GM23338 (cell line): ENCODE measurements around the gene RGS16. TPM values are rescaled to one million over a fixed set of nuclear protein-coding genes. Genes with fewer than 3 reads are reported as not detected.

Experiments used
- ATAC-seq: fragments of 200-7000 bp; cut with Tn5 transposase; 3 replicates; pipeline ENCODE4 v1.9.1; 2020
- DNase-seq: peaks from one replicate; pipeline ENCODE4 v3.0.0-alpha.2; 2015; ENCODE audit warnings: low spot score
- H2AFZ ChIP-seq: fragments of 200-600 bp; sonication (generic); 2 replicates; pipeline ENCODE4 v1.8.0; 2016; ENCODE audit warnings: antibody characterized with exemption, mild to moderate bottlenecking, moderate library complexity
- H3F3A ChIP-seq: fragments of 200-600 bp; sonication (generic); replicated peaks from 2 replicates; pipeline ENCODE4 v1.8.0; 2017; ENCODE audit warnings: antibody characterized with exemption, mixed run types, low read depth
- H3K27ac ChIP-seq: fragments of 200-600 bp; sonication (generic); 2 replicates; pipeline ENCODE4 v1.6.1; 2016; ENCODE audit warnings: low read depth
- H3K27me3 ChIP-seq: fragments of 200-600 bp; sonication (generic); 2 replicates; pipeline ENCODE4 v1.8.0; 2016; ENCODE audit warnings: mild to moderate bottlenecking, mixed run types, moderate library complexity; ENCODE audit not compliant: insufficient read depth
- H3K36me3 ChIP-seq: fragments of 200-600 bp; sonication (generic); 2 replicates; pipeline ENCODE4 v1.8.0; 2016; ENCODE audit warnings: mild to moderate bottlenecking; ENCODE audit not compliant: insufficient read depth
- H3K4me1 ChIP-seq: fragments of 200-600 bp; sonication (generic); 2 replicates; pipeline ENCODE4 v1.8.0; 2016; ENCODE audit warnings: mild to moderate bottlenecking, moderate library complexity; ENCODE audit not compliant: insufficient read depth
- H3K4me2 ChIP-seq: fragments of 200-600 bp; sonication (generic); 2 replicates; pipeline ENCODE4 v1.7.1; 2017; ENCODE audit warnings: mixed run types
- H3K4me3 ChIP-seq: fragments of 200-600 bp; sonication (generic); 2 replicates; pipeline ENCODE4 v1.6.1; 2016; ENCODE audit warnings: mixed run types
- H3K79me2 ChIP-seq: fragments of 200-600 bp; sonication (generic); replicated peaks from 2 replicates; pipeline ENCODE4 v1.8.0; 2017; ENCODE audit warnings: mild to moderate bottlenecking; ENCODE audit not compliant: insufficient read depth
- H3K9me2 ChIP-seq: fragments of 200-600 bp; sonication (generic); 2 replicates; pipeline ENCODE4 v1.8.0; 2017; ENCODE audit not compliant: insufficient read depth
- H4K20me1 ChIP-seq: fragments of 200-600 bp; sonication (generic); replicated peaks from 2 replicates; pipeline ENCODE4 v1.8.0; 2017; ENCODE audit warnings: mild to moderate bottlenecking; ENCODE audit not compliant: insufficient read depth
- H3K27ac Mint-ChIP-seq: 2 replicates; pipeline ENCODE4 v1.8.0; 2020; ENCODE audit warnings: inconsistent platforms, mild to moderate bottlenecking, moderate library complexity, mixed read lengths
- H3K27me3 Mint-ChIP-seq: 3 replicates; pipeline ENCODE4 v1.8.0; 2022; ENCODE audit warnings: low read depth, mild to moderate bottlenecking, moderate library complexity, mixed read lengths, inconsistent platforms; ENCODE audit not compliant: insufficient read depth, poor library complexity
- H3K36me3 Mint-ChIP-seq: 3 replicates; pipeline ENCODE4 v1.8.0; 2021; ENCODE audit warnings: low read depth, mild to moderate bottlenecking, inconsistent platforms, moderate library complexity, mixed read lengths
- H3K4me1 Mint-ChIP-seq: 3 replicates; pipeline ENCODE4 v1.8.0; 2020; ENCODE audit warnings: mild to moderate bottlenecking, inconsistent platforms, mixed read lengths
- H3K4me3 Mint-ChIP-seq: 3 replicates; pipeline ENCODE4 v1.8.0; 2021; ENCODE audit warnings: moderate library complexity, mild to moderate bottlenecking, inconsistent platforms, mixed read lengths
- H3K9me3 Mint-ChIP-seq: 3 replicates; pipeline ENCODE4 v1.8.0; 2020; ENCODE audit warnings: moderate library complexity, mild to moderate bottlenecking, inconsistent platforms, mixed read lengths
- CREB1 ChIP-seq: fragments of 250-450 bp; sonication (Bioruptor Pico); IDR thresholded peaks from 2 replicates; pipeline ENCODE4 v1.5.0; 2020; ENCODE audit warnings: low read depth, mild to moderate bottlenecking, moderate library complexity
- EZH2 ChIP-seq: fragments of 200-600 bp; sonication (generic); IDR thresholded peaks from one replicate; pipeline ENCODE4 v1.8.0; 2017; ENCODE audit warnings: antibody characterized with exemption, mild to moderate bottlenecking, low read depth; ENCODE audit not compliant: unreplicated experiment
- EZH2phosphoT487 ChIP-seq: fragments of 200-600 bp; sonication (generic); IDR thresholded peaks from one replicate; pipeline ENCODE4 v1.8.1; 2018; ENCODE audit warnings: antibody characterized with exemption; ENCODE audit not compliant: unreplicated experiment
- JUNB ChIP-seq: IDR thresholded peaks from one replicate; pipeline ENCODE4 v1.6.1; 2016; ENCODE audit warnings: antibody characterized with exemption; ENCODE audit not compliant: unreplicated experiment
- NANOG ChIP-seq: IDR thresholded peaks from 2 replicates; pipeline ENCODE4 v1.6.1; 2016; ENCODE audit warnings: antibody characterized with exemption, borderline replicate concordance
- POLR2AphosphoS5 ChIP-seq: IDR thresholded peaks from 2 replicates; pipeline ENCODE4 v1.6.1; 2016; ENCODE audit warnings: antibody characterized with exemption, low read depth
- STAT1 ChIP-seq: IDR thresholded peaks from one replicate; pipeline ENCODE4 v1.6.1; 2016; ENCODE audit warnings: antibody characterized with exemption; ENCODE audit not compliant: unreplicated experiment
- ZNF114 ChIP-seq: fragments of 250-450 bp; sonication (Bioruptor Pico); IDR thresholded peaks from 2 replicates; pipeline ENCODE4 v1.5.0; 2020; ENCODE audit warnings: mild to moderate bottlenecking, moderate library complexity
- ZNF331 ChIP-seq: fragments of 250-450 bp; sonication (Bioruptor Pico); IDR thresholded peaks from 2 replicates; pipeline ENCODE4 v1.5.0; 2020; ENCODE audit warnings: low read depth, mild to moderate bottlenecking, moderate library complexity
- polyA plus RNA-seq: library from polyadenylated mRNA; unstranded; fragments of >200 nt; fragmentation: Nextera tagmentation; extraction: Ambion mirVana; gene quantifications from 2 replicates; pipeline ENCODE4 v1.2.1, GENCODE V29; 2016
- total RNA-seq: library from RNA; depleted of rRNA; stranded (reverse); fragments of >200 nt; shearing (Covaris generic); gene quantifications from 2 replicates; pipeline ENCODE4 v1.2.3, GENCODE V29; 2014
- TF ChIP-seq, protein P1 (sequence below): fragments of 250-450 bp; sonication (Bioruptor Pico); IDR thresholded peaks from 2 replicates; pipeline ENCODE4 v1.5.0; 2020; ENCODE audit warnings: mild to moderate bottlenecking, moderate library complexity
- TF ChIP-seq, protein P2 (sequence below): IDR thresholded peaks from 2 replicates; pipeline ENCODE4 v1.6.1; 2016; ENCODE audit warnings: antibody characterized with exemption
- TF ChIP-seq, protein P3 (sequence below), 2 experiments: fragments of 200-600 bp in 1 of 2; sonication (generic) in 1 of 2; conservative IDR thresholded peaks; 2 replicates each; pipeline versions ENCODE4 v1.5.1 to v1.6.1; 2016 to 2017; ENCODE audit warnings: antibody characterized with exemption in 2 of 2, low read depth in 2 of 2, mild to moderate bottlenecking in 2 of 2, moderate library complexity in 1 of 2
- TF ChIP-seq, protein P4 (sequence below): IDR thresholded peaks from one replicate; pipeline ENCODE4 v1.6.1; 2018; ENCODE audit warnings: antibody characterized with exemption; ENCODE audit not compliant: unreplicated experiment

RGS16 gene
- total and polyA plus RNA-seq, 2 experiments from 2014 or later: 15.4 to 31.6 TPM

DNA sequence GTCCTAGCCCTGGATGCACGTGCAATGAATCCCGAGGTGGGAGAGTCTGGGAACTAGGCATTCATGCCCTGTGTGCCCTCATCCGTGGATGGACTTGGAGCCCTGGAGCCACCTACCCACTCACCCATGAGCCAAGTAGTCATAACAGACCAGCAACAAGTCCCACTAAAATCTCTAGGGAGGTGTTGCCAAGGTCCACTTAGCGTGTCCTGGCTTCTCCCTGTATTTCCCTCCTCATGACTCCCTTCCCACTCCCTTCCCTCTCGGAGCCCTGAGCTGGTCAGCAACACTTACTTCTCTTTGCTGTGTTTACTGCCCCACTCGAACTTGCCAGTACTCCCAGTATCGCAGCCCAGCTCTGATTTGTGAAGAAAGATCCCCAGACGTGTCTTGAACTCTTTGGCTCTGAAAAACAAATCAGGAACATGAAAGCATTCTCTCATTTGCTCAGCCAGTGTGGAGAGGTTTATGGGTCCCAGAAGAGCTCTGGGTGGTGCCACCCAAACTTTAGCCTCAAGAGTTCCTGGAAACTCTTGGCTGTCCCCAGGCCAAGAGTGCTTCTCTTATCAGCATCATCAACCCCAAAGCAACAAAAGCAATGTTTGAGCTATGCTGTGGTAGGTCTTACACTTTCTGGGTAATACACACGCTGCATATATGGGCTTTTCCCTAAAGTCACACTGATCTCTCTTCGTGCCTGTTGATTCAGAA lies 1.1 kb downstream of the RGS16 start:
- peaks cover 19% of the 10 kb centered on the region for H3K79me2 ChIP-seq
- Mint-ChIP-seq H3K27me3 (peaks cover 18% of the 10 kb centered on the region), H3K4me3 (no peak overlapping the region), H3K36me3 (peaks cover 4% of the 10 kb centered on the region; the same call in 1 of the 3 replicates), H3K9me3 (no peaks in the 10 kb centered on the region), H3K27ac (no peak overlapping the region), H3K4me1 (peaks cover 6% of the 10 kb centered on the region)
- H3K4me2 ChIP-seq: peak overlapping the region; percentile 96
- H3K9me2 ChIP-seq: no peaks in the 10 kb centered on the region
- H3K4me3 ChIP-seq: peak overlapping the region; percentile 78
- ATAC-seq (no peak), DNase-seq (no peak)
- no peak overlapping the region for H2AFZ ChIP-seq
- peaks cover 27% of the 10 kb centered on the region for H3K4me1 ChIP-seq
- H3K27ac ChIP-seq: no peak overlapping the region
- no peak for TF ChIP-seq EZH2phosphoT487
- TF ChIP-seq ZNF114 (CRISPR knock-in tag): no peak
- TF ChIP-seq POLR2AphosphoS5: no peak
- TF ChIP-seq CREB1 (CRISPR knock-in tag): no peak
- TF ChIP-seq, protein P1, sequence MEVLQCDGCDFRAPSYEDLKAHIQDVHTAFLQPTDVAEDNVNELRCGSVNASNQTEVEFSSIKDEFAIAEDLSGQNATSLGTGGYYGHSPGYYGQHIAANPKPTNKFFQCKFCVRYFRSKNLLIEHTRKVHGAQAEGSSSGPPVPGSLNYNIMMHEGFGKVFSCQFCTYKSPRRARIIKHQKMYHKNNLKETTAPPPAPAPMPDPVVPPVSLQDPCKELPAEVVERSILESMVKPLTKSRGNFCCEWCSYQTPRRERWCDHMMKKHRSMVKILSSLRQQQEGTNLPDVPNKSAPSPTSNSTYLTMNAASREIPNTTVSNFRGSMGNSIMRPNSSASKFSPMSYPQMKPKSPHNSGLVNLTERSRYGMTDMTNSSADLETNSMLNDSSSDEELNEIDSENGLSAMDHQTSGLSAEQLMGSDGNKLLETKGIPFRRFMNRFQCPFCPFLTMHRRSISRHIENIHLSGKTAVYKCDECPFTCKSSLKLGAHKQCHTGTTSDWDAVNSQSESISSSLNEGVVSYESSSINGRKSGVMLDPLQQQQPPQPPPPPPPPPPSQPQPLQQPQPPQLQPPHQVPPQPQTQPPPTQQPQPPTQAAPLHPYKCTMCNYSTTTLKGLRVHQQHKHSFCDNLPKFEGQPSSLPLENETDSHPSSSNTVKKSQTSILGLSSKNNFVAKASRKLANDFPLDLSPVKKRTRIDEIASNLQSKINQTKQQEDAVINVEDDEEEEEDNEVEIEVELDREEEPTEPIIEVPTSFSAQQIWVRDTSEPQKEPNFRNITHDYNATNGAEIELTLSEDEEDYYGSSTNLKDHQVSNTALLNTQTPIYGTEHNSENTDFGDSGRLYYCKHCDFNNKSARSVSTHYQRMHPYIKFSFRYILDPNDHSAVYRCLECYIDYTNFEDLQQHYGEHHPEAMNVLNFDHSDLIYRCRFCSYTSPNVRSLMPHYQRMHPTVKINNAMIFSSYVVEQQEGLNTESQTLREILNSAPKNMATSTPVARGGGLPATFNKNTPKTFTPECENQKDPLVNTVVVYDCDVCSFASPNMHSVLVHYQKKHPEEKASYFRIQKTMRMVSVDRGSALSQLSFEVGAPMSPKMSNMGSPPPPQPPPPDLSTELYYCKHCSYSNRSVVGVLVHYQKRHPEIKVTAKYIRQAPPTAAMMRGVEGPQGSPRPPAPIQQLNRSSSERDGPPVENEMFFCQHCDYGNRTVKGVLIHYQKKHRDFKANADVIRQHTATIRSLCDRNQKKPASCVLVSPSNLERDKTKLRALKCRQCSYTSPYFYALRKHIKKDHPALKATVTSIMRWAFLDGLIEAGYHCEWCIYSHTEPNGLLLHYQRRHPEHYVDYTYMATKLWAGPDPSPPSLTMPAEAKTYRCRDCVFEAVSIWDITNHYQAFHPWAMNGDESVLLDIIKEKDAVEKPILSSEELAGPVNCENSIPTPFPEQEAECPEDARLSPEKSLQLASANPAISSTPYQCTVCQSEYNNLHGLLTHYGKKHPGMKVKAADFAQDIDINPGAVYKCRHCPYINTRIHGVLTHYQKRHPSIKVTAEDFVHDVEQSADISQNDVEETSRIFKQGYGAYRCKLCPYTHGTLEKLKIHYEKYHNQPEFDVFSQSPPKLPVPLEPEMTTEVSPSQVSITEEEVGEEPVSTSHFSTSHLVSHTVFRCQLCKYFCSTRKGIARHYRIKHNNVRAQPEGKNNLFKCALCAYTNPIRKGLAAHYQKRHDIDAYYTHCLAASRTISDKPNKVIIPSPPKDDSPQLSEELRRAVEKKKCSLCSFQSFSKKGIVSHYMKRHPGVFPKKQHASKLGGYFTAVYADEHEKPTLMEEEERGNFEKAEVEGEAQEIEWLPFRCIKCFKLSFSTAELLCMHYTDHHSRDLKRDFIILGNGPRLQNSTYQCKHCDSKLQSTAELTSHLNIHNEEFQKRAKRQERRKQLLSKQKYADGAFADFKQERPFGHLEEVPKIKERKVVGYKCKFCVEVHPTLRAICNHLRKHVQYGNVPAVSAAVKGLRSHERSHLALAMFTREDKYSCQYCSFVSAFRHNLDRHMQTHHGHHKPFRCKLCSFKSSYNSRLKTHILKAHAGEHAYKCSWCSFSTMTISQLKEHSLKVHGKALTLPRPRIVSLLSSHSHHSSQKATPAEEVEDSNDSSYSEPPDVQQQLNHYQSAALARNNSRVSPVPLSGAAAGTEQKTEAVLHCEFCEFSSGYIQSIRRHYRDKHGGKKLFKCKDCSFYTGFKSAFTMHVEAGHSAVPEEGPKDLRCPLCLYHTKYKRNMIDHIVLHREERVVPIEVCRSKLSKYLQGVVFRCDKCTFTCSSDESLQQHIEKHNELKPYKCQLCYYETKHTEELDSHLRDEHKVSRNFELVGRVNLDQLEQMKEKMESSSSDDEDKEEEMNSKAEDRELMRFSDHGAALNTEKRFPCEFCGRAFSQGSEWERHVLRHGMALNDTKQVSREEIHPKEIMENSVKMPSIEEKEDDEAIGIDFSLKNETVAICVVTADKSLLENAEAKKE: no peak
- TF ChIP-seq ZNF331: no peak
- TF ChIP-seq, protein P2, sequence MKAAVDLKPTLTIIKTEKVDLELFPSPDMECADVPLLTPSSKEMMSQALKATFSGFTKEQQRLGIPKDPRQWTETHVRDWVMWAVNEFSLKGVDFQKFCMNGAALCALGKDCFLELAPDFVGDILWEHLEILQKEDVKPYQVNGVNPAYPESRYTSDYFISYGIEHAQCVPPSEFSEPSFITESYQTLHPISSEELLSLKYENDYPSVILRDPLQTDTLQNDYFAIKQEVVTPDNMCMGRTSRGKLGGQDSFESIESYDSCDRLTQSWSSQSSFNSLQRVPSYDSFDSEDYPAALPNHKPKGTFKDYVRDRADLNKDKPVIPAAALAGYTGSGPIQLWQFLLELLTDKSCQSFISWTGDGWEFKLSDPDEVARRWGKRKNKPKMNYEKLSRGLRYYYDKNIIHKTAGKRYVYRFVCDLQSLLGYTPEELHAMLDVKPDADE: no peak
- TF ChIP-seq EZH2: no peak
- TF ChIP-seq STAT1: no peak
- TF ChIP-seq JUNB: no peak
- no peak for TF ChIP-seq NANOG
- TF ChIP-seq, protein P3, sequence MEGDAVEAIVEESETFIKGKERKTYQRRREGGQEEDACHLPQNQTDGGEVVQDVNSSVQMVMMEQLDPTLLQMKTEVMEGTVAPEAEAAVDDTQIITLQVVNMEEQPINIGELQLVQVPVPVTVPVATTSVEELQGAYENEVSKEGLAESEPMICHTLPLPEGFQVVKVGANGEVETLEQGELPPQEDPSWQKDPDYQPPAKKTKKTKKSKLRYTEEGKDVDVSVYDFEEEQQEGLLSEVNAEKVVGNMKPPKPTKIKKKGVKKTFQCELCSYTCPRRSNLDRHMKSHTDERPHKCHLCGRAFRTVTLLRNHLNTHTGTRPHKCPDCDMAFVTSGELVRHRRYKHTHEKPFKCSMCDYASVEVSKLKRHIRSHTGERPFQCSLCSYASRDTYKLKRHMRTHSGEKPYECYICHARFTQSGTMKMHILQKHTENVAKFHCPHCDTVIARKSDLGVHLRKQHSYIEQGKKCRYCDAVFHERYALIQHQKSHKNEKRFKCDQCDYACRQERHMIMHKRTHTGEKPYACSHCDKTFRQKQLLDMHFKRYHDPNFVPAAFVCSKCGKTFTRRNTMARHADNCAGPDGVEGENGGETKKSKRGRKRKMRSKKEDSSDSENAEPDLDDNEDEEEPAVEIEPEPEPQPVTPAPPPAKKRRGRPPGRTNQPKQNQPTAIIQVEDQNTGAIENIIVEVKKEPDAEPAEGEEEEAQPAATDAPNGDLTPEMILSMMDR (conservative IDR thresholded peaks at IDR 0.05; ENCODE audit: low read depth in 2 of 2): no peak
- TF ChIP-seq, protein P4, sequence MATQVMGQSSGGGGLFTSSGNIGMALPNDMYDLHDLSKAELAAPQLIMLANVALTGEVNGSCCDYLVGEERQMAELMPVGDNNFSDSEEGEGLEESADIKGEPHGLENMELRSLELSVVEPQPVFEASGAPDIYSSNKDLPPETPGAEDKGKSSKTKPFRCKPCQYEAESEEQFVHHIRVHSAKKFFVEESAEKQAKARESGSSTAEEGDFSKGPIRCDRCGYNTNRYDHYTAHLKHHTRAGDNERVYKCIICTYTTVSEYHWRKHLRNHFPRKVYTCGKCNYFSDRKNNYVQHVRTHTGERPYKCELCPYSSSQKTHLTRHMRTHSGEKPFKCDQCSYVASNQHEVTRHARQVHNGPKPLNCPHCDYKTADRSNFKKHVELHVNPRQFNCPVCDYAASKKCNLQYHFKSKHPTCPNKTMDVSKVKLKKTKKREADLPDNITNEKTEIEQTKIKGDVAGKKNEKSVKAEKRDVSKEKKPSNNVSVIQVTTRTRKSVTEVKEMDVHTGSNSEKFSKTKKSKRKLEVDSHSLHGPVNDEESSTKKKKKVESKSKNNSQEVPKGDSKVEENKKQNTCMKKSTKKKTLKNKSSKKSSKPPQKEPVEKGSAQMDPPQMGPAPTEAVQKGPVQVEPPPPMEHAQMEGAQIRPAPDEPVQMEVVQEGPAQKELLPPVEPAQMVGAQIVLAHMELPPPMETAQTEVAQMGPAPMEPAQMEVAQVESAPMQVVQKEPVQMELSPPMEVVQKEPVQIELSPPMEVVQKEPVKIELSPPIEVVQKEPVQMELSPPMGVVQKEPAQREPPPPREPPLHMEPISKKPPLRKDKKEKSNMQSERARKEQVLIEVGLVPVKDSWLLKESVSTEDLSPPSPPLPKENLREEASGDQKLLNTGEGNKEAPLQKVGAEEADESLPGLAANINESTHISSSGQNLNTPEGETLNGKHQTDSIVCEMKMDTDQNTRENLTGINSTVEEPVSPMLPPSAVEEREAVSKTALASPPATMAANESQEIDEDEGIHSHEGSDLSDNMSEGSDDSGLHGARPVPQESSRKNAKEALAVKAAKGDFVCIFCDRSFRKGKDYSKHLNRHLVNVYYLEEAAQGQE: no peak
- peaks cover 6% of the 10 kb centered on the region; the same call in 1 of the 2 replicates for H4K20me1 ChIP-seq
- peaks cover 33% of the 10 kb centered on the region for H3K27me3 ChIP-seq
- H3K36me3 ChIP-seq: peaks cover 18% of the 10 kb centered on the region
- H3F3A ChIP-seq: no peaks in the 10 kb centered on the region
